Measurements from ENCODE around the gene CTNNA3. TPM values are rescaled to one million over a fixed set of nuclear protein-coding genes. Genes with fewer than 3 reads are reported as not detected.

Gene CTNNA3
- total RNA-seq, 1 experiment from 2014 or later = 0.85 TPM

DNA sequence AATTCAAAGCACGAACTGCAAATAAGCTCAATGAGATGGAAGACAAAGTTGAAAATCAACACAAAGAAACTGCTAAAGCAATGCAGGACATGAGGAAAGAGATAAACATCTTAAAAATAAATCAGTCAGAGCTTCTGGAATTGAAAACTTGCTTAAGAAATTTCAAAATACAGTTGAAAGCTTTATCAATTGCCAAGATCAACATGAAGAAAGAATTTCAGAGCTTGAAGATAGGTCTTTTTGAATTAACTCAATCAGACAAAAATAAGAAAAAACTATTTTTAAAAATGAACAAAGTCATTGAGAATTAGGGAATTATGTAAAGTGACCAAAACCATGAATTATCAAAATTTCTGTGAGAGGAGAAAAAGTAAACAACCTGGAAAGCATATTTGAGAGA is 218.1 kb downstream of the CTNNA3 start:
- intact Hi-C loops (cut with micrococcal nuclease; ENCODE audit: unreplicated experiment) (no loop called here), in situ Hi-C loops (cut with HindIII; ENCODE audit: low pct_unique_long_range_greater_than_20kb, low sequenced_read_pairs) (no loop called here)
- Histone ChIP-seq H3K27ac (ENCODE audit: low read length) (no peak overlapping the region), H3K27me3 (ENCODE audit: control insufficient read depth, insufficient read depth, low read length) (no peaks in the 10 kb centered on the region), H3K4me1 (ENCODE audit: control insufficient read depth, insufficient read depth, low read length) (no peaks in the 10 kb centered on the region), H3K9me3 (ENCODE audit: control insufficient read depth, insufficient read depth, low read depth, low read length) (no peaks in the 10 kb centered on the region), H3K4me3 (ENCODE audit: low read depth in 2 of 2, low read length in 2 of 2) (no peak overlapping the region), H3K36me3 (ENCODE audit: control insufficient read depth, insufficient read depth, low read length) (no peaks in the 10 kb centered on the region)
- POLR2A ChIA-PET = no interaction called here
- ATAC-seq (no peak), DNase-seq (ENCODE audit: low read depth, low spot score) (no peak)
- CTCF ChIA-PET = no interaction called here
- TF ChIP-seq SIN3A (IDR thresholded peaks at IDR 0.05; ENCODE audit: borderline replicate concordance, insufficient read depth, low read depth, low read length) = no peak
- no TSS peak for BruUV-seq (replicated peaks)

DNA sequence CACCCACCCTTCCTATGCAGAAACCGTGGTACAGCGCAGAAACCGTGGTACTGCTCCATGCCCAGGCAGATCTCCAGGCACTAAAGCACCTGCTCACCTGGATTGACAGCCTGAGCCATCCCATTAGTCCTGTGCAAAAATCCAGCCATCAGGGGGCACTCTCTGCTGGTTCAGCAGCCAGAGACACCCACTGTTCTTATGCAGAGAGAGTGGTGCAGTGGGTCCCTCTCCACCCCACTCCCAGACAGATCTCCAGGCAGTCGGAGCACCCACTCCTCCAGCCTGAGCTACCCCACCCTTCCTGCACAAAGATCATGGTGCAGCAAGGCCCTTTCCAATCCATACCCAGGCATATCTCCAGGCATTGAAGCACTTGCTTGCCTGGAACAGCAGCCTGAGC is 219.8 kb downstream of the CTNNA3 start:
- BruUV-seq (replicated peaks) = no TSS peak
- no peaks in the 10 kb centered on the region for H3K27me3 ChIP-seq (ENCODE audit: control insufficient read depth, insufficient read depth, low read length)
- ChIA-PET CTCF (no interaction called here), POLR2A (no interaction called here)
- no peaks in the 10 kb centered on the region for H3K9me3 ChIP-seq (ENCODE audit: control insufficient read depth, insufficient read depth, low read depth, low read length)
- in situ Hi-C loops (cut with HindIII; ENCODE audit: low pct_unique_long_range_greater_than_20kb, low sequenced_read_pairs) = no loop called here
- DNase-seq (ENCODE audit: low read depth, low spot score) = no peak
- intact Hi-C loops (cut with micrococcal nuclease; ENCODE audit: unreplicated experiment) = no loop called here
- H3K36me3 ChIP-seq (ENCODE audit: control insufficient read depth, insufficient read depth, low read length) = no peaks in the 10 kb centered on the region
- TF ChIP-seq SIN3A (IDR thresholded peaks at IDR 0.05; ENCODE audit: borderline replicate concordance, insufficient read depth, low read depth, low read length) = no peak
- no peak for TF ChIP-seq POLR2AphosphoS5 (IDR thresholded peaks at IDR 0.05; ENCODE audit: low read depth, low read length)
- TF ChIP-seq TCF7L2 (IDR thresholded peaks at IDR 0.05; ENCODE audit: low read depth, low read length) = no peak
- TF ChIP-seq, protein P1, sequence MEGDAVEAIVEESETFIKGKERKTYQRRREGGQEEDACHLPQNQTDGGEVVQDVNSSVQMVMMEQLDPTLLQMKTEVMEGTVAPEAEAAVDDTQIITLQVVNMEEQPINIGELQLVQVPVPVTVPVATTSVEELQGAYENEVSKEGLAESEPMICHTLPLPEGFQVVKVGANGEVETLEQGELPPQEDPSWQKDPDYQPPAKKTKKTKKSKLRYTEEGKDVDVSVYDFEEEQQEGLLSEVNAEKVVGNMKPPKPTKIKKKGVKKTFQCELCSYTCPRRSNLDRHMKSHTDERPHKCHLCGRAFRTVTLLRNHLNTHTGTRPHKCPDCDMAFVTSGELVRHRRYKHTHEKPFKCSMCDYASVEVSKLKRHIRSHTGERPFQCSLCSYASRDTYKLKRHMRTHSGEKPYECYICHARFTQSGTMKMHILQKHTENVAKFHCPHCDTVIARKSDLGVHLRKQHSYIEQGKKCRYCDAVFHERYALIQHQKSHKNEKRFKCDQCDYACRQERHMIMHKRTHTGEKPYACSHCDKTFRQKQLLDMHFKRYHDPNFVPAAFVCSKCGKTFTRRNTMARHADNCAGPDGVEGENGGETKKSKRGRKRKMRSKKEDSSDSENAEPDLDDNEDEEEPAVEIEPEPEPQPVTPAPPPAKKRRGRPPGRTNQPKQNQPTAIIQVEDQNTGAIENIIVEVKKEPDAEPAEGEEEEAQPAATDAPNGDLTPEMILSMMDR (IDR thresholded peaks at IDR 0.05) = no peak
- no peak for TF ChIP-seq REST (IDR thresholded peaks at IDR 0.05; ENCODE audit: insufficient read depth in 1 of 2, low read depth in 2 of 2, low read length in 1 of 2)
- H3K4me3 ChIP-seq (ENCODE audit: low read depth in 2 of 2, low read length in 2 of 2) = no peak overlapping the region
- H3K4me1 ChIP-seq (ENCODE audit: control insufficient read depth, insufficient read depth, low read length) = no peaks in the 10 kb centered on the region
- no peak overlapping the region for H3K27ac ChIP-seq (ENCODE audit: low read length)
- ATAC-seq = no peak

GRCh38 chr10:67473850-67474633 is 222.0 kb downstream of the CTNNA3 start:
- DNase-seq (ENCODE audit: low read depth, low spot score) = no peak
- ATAC-seq = no peak
- intact Hi-C loops (cut with micrococcal nuclease; ENCODE audit: unreplicated experiment) (no loop called here), in situ Hi-C loops (cut with HindIII; ENCODE audit: low pct_unique_long_range_greater_than_20kb, low sequenced_read_pairs) (no loop called here)
- Histone ChIP-seq H3K4me1 (ENCODE audit: control insufficient read depth, insufficient read depth, low read length) (no peaks in the 10 kb centered on the region), H3K9me3 (ENCODE audit: control insufficient read depth, insufficient read depth, low read depth, low read length) (no peaks in the 10 kb centered on the region), H3K36me3 (ENCODE audit: control insufficient read depth, insufficient read depth, low read length) (no peaks in the 10 kb centered on the region), H3K27me3 (ENCODE audit: control insufficient read depth, insufficient read depth, low read length) (no peaks in the 10 kb centered on the region), H3K27ac (ENCODE audit: low read length) (no peak overlapping the region), H3K4me3 (ENCODE audit: low read depth in 2 of 2, low read length in 2 of 2) (no peak overlapping the region)
- no TSS peak for BruUV-seq (replicated peaks)
- TF ChIP-seq SIN3A (IDR thresholded peaks at IDR 0.05; ENCODE audit: borderline replicate concordance, insufficient read depth, low read depth, low read length) (no peak), TCF7L2 (IDR thresholded peaks at IDR 0.05; ENCODE audit: low read depth, low read length) (no peak), POLR2AphosphoS5 (IDR thresholded peaks at IDR 0.05; ENCODE audit: low read depth, low read length) (no peak), REST (IDR thresholded peaks at IDR 0.05; ENCODE audit: insufficient read depth in 1 of 2, low read depth in 2 of 2, low read length in 1 of 2) (no peak)
- TF ChIP-seq, protein P1 (IDR thresholded peaks at IDR 0.05) = no peak
- ChIA-PET CTCF (no interaction called here), POLR2A (no interaction called here)
